Ureter (tissue), 1 donor: ENCODE measurements around the gene CYP21A2. TPM values are rescaled to one million over a fixed set of nuclear protein-coding genes. Genes with fewer than 3 reads are reported as not detected.
"Not testable (repeated sequence)": the region's sequence is repeated elsewhere in the genome, so short reads cannot be mapped to it uniquely, and the experiment has no call there.

Experiments
- DNase-seq: peaks from one replicate; pipeline ENCODE4 v3.0.0-alpha.2; 2020; ENCODE audit warnings: low spot score
- total RNA-seq: library from RNA; stranded (reverse); gene quantifications from one replicate; pipeline ENCODE4 v1.2.4, GENCODE V29; 2023
- donor health status: DM: yes; HTN: yes; CAD: no.

CYP21A2 gene
- total RNA-seq, 1 donor from 2014 or later = 3.8 TPM

- peak; percentile 12 for DNase-seq
Measured at GRCh38 chr6:32029553-32029952, 8.7 kb upstream of the CYP21A2 start.

- DNase-seq = not testable (repeated sequence)
Measured at GRCh38 chr6:32035283-32036013, 2.8 kb upstream of the CYP21A2 start.

GRCh38 chr6:32037136-32037535 lies 1.1 kb upstream of the CYP21A2 start:
- DNase-seq = not testable (repeated sequence)

- DNase-seq = not testable (repeated sequence)
Measured at GRCh38 chr6:32038878-32039277, 663 bp downstream of the CYP21A2 start.

- DNase-seq = not testable (repeated sequence)
Measured at GRCh38 chr6:32039321-32040274, 1.4 kb downstream of the CYP21A2 start.

GRCh38 chr6:32040299-32041049 lies 2.3 kb downstream of the CYP21A2 start:
- not testable (repeated sequence) for DNase-seq

GRCh38 chr6:32041050-32041321 lies 2.8 kb downstream of the CYP21A2 start:
- DNase-seq = not testable (repeated sequence)

GRCh38 chr6:32041385-32041784 lies 3.2 kb downstream of the CYP21A2 start:
- DNase-seq = not testable (repeated sequence)

- not testable (repeated sequence) for DNase-seq
Measured at GRCh38 chr6:32042276-32042675, 4.1 kb downstream of the CYP21A2 start.

GRCh38 chr6:32043589-32044380 lies 5.6 kb downstream of the CYP21A2 start:
- not testable (repeated sequence) for DNase-seq

GRCh38 chr6:32044916-32045315 lies 6.7 kb downstream of the CYP21A2 start:
- DNase-seq = not testable (repeated sequence)

GRCh38 chr6:32045811-32046449 lies 7.7 kb downstream of the CYP21A2 start:
- DNase-seq = no peak

- peak; percentile 57 for DNase-seq
Measured at GRCh38 chr6:32046450-32047083, 8.4 kb downstream of the CYP21A2 start.

GRCh38 chr6:32047084-32047478 lies 8.9 kb downstream of the CYP21A2 start:
- DNase-seq = peak; percentile 64

- no peak for DNase-seq
Measured at GRCh38 chr6:32047539-32047854, 9.3 kb downstream of the CYP21A2 start.

GRCh38 chr6:32047855-32048766 lies 9.9 kb downstream of the CYP21A2 start:
- peak; percentile 78 for DNase-seq

GRCh38 chr6:32049149-32049548 lies 10.9 kb downstream of the CYP21A2 start:
- not testable (repeated sequence) for DNase-seq

- DNase-seq = not testable (repeated sequence)
Measured at GRCh38 chr6:32049736-32050135, 11.5 kb downstream of the CYP21A2 start.

GRCh38 chr6:32050562-32050961 lies 12.3 kb downstream of the CYP21A2 start:
- DNase-seq = no peak
